Activated T-helper 2 cell treated with anti-CD3 and anti-CD28 coated beads, Interferon-gamma antibody, Interleukin-2, Interleukin-4, amounts not matched to agents 10 μg/mL and 5 μg/mL and 100 μg/mL, durations not matched to agents 14 hours and 24 hours and 36 hours (primary cell): Measurements from ENCODE around the gene PRIM2. TPM values are rescaled to one million over a fixed set of nuclear protein-coding genes. Genes with fewer than 3 reads are reported as not detected.
"Not testable (repeated sequence)": the region's sequence is repeated elsewhere in the genome, so short reads cannot be mapped to it uniquely, and the experiment has no call there.

Source experiments
- DNase-seq: peaks from one replicate; pipeline ENCODE4 v3.0.0; 2021; ENCODE audit warnings: low spot score
- H3K27ac Mint-ChIP-seq: one replicate; pipeline ENCODE4 v1.8.0; 2021; ENCODE audit warnings: mixed read lengths
- H3K27me3 Mint-ChIP-seq: one replicate; pipeline ENCODE4 v1.8.0; 2021; ENCODE audit warnings: low read depth, mixed read lengths
- H3K36me3 Mint-ChIP-seq: one replicate; pipeline ENCODE4 v1.8.0; 2021; ENCODE audit warnings: low read depth, mixed read lengths
- H3K4me1 Mint-ChIP-seq: one replicate; pipeline ENCODE4 v1.8.0; 2021; ENCODE audit warnings: low read depth, mixed read lengths
- H3K4me3 Mint-ChIP-seq: one replicate; pipeline ENCODE4 v1.8.0; 2021; ENCODE audit warnings: low read depth, mild to moderate bottlenecking, moderate library complexity, mixed read lengths
- H3K9me3 Mint-ChIP-seq: one replicate; pipeline ENCODE4 v1.8.0; 2021; ENCODE audit warnings: mixed read lengths
- intact Hi-C: fragments of 100-400 bp; cut with micrococcal nuclease; formaldehyde crosslinking; loops from one replicate; pipeline ENCODE4 v1.15.1; 2023
- total RNA-seq: library from RNA; stranded (reverse); gene quantifications from 2 replicates; pipeline ENCODE4 v1.2.3, GENCODE V29; 2022

Gene PRIM2
- total RNA-seq, 1 donor from 2014 or later: 37.9 TPM

DNA sequence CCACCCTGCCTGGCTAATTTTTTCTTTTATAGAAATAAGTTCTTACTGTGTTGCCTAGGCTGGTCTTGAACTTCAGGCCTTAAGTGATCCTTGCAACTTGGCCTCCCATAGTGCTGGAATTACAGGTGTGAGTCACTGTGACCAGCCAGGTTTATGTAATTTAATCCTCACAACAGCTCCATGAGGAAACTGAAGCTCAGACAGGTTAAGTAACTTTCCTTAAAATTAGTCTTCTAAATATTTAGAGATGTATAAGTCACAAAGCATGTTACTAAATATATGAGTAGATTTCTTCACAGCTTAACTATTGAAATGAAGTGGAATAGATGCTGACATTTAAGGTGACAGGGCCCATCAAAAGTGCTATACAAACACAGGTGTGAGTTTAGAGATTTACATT, 30.2 kb downstream of the PRIM2 start:
- H3K4me3 Mint-ChIP-seq, intact Hi-C loops, H3K27me3 Mint-ChIP-seq, H3K27ac Mint-ChIP-seq, H3K9me3 Mint-ChIP-seq, DNase-seq: not testable (repeated sequence)
- Mint-ChIP-seq H3K36me3 (peaks cover 52% of the 10 kb centered on the region), H3K4me1 (peaks cover 20% of the 10 kb centered on the region)

DNA sequence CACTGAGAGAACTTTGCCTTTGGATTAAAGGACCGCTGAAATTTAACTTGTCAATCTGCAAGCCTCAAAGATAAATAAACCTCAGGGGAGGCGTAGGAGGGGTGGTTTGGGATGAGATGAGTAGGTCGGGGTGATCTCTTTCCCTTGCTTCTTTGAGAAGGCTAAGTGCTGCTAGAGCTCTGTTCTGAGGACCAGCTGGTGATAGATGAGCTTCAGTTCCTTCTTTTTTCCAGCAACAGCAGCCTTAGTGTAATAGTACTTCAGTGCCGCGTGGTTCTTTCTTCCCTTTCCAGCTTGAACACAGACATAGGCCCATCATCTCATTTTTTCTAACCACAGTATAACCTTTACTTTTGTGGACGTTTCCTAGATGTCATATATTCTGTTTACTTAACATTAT, 33.0 kb downstream of the PRIM2 start:
- H3K4me3 Mint-ChIP-seq, DNase-seq, intact Hi-C loops, H3K27me3 Mint-ChIP-seq, H3K9me3 Mint-ChIP-seq, H3K27ac Mint-ChIP-seq: not testable (repeated sequence)
- peaks cover 51% of the 10 kb centered on the region for H3K36me3 Mint-ChIP-seq
- peaks cover 20% of the 10 kb centered on the region for H3K4me1 Mint-ChIP-seq

DNA sequence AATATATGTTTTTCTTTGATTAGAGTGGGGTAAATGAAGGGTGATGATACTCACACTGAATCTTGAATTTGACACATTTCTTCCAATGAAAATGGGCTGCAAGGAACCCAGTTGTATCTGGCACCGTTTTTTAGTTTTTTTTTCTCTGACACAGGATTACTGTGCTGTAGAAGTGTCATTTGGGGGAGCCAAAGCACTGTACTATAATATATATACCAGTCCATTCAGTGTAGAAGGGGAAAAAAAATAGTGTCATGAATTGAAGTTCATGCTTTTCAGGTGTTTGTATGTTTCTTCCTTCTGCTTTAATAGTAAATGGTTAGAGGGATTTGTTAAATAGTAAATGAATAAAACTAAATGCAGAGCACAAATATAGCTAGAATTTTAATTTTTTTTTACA, 35.2 kb downstream of the PRIM2 start:
- DNase-seq, H3K9me3 Mint-ChIP-seq, H3K27ac Mint-ChIP-seq, H3K4me3 Mint-ChIP-seq, intact Hi-C loops, H3K27me3 Mint-ChIP-seq: not testable (repeated sequence)
- peaks cover 36% of the 10 kb centered on the region for H3K36me3 Mint-ChIP-seq
- H3K4me1 Mint-ChIP-seq: peaks cover 20% of the 10 kb centered on the region

GRCh38 chr6:57358319-57358718, 40.9 kb downstream of the PRIM2 start:
- intact Hi-C loops, H3K27ac Mint-ChIP-seq, H3K4me3 Mint-ChIP-seq, DNase-seq, H3K4me1 Mint-ChIP-seq, H3K9me3 Mint-ChIP-seq, H3K27me3 Mint-ChIP-seq: not testable (repeated sequence)
- H3K36me3 Mint-ChIP-seq: peaks cover 11% of the 10 kb centered on the region

GRCh38 chr6:57359766-57360165, 42.3 kb downstream of the PRIM2 start:
- H3K4me1 Mint-ChIP-seq, H3K4me3 Mint-ChIP-seq, H3K27me3 Mint-ChIP-seq, H3K36me3 Mint-ChIP-seq, DNase-seq, intact Hi-C loops, H3K27ac Mint-ChIP-seq, H3K9me3 Mint-ChIP-seq: not testable (repeated sequence)

DNA sequence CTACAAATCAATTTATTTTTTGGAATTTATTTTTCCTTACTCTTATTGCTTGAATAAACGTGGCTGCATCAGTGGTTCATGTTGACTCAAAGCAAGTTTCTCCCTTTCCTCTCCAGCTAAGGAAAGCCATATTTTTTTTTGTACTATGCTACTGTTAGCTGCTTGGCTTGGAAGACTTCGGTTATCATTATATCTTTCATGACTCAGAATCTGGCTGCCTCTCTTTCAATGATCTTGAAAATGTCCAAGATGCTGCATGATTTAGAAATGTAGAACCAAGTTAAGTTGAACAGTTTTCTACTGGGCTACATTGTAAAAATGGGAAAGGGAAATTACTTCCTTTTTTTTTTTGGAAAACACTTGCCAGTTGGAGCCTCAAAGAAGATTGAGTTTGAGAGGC, 44.9 kb downstream of the PRIM2 start:
- H3K9me3 Mint-ChIP-seq, H3K27ac Mint-ChIP-seq, H3K4me3 Mint-ChIP-seq, H3K27me3 Mint-ChIP-seq, intact Hi-C loops, H3K36me3 Mint-ChIP-seq, DNase-seq, H3K4me1 Mint-ChIP-seq: not testable (repeated sequence)

- H3K36me3 Mint-ChIP-seq, intact Hi-C loops, H3K4me1 Mint-ChIP-seq, H3K27me3 Mint-ChIP-seq, H3K9me3 Mint-ChIP-seq, H3K4me3 Mint-ChIP-seq, DNase-seq, H3K27ac Mint-ChIP-seq: not testable (repeated sequence)
Measured at GRCh38 chr6:57365076-57365583, 47.7 kb downstream of the PRIM2 start.

DNA sequence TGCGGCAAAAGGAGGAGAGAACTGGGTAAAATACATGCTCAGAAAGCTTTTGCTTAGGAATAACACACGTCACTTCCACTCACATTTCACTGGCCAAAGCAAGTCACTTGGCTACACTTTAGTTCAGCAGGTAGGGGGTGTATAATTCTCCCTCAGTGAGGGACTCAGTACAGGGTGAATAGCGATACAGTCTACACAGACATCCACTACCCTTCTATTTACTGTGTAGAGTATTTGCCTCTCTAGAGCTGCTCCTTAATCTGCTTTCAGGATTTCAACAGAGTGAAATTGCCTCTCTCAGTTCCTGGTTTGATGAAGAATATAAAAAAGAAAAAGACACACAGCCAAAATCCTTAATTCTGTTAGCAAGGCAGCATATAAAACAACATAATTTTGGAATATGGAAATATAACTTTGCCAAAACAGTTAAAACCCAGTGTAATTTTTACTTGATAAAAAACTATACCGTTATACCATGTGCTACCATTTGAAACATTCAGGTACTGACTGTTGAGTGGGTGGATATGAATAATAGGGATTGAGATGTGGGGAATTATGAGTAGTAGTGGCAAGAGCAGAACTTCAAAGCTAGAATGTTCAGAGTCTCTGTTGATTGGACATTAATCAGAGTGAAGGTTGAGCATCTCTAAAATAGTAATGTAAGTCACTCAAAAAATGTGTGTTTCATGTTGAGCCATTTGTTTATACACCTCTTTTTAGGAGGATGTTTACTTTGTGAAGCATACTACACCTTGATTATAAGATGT, 51.7 kb downstream of the PRIM2 start:
- intact Hi-C loops, H3K27me3 Mint-ChIP-seq, DNase-seq, H3K27ac Mint-ChIP-seq, H3K4me3 Mint-ChIP-seq, H3K4me1 Mint-ChIP-seq, H3K9me3 Mint-ChIP-seq: not testable (repeated sequence)
- H3K36me3 Mint-ChIP-seq: peaks cover 19% of the 10 kb centered on the region

DNA sequence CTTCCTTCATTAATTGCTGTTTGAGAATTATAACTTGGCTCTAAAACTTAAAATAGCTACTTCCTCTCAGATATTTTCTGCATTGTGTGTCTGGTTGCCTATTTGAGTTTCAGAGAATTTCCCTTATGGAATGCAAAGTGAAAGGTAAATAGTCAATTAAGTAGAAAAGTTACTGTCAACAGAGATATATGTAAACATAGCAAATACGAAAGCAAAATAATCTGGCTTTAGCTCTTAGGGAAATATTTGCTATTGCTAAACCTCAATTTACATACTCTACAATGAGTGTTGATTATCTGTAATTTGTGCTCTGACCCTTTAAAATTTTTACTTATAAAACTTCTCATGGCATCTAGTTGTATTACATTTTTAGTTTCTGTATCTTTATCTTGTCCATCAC, 54.3 kb downstream of the PRIM2 start:
- DNase-seq, H3K4me1 Mint-ChIP-seq, intact Hi-C loops, H3K4me3 Mint-ChIP-seq, H3K27ac Mint-ChIP-seq, H3K27me3 Mint-ChIP-seq: not testable (repeated sequence)
- H3K36me3 Mint-ChIP-seq: peaks cover 29% of the 10 kb centered on the region
- H3K9me3 Mint-ChIP-seq: peaks cover 14% of the 10 kb centered on the region

GRCh38 chr6:57374764-57375163, 57.3 kb downstream of the PRIM2 start:
- H3K27ac Mint-ChIP-seq, DNase-seq, intact Hi-C loops, H3K4me3 Mint-ChIP-seq, H3K4me1 Mint-ChIP-seq, H3K27me3 Mint-ChIP-seq: not testable (repeated sequence)
- peaks cover 31% of the 10 kb centered on the region for H3K36me3 Mint-ChIP-seq
- H3K9me3 Mint-ChIP-seq: peaks cover 14% of the 10 kb centered on the region

- H3K27me3 Mint-ChIP-seq, H3K4me3 Mint-ChIP-seq, H3K27ac Mint-ChIP-seq, intact Hi-C loops, DNase-seq, H3K4me1 Mint-ChIP-seq: not testable (repeated sequence)
- Mint-ChIP-seq H3K36me3 (peaks cover 37% of the 10 kb centered on the region), H3K9me3 (peaks cover 14% of the 10 kb centered on the region)
Measured at GRCh38 chr6:57376083-57376482, 58.7 kb downstream of the PRIM2 start.

DNA sequence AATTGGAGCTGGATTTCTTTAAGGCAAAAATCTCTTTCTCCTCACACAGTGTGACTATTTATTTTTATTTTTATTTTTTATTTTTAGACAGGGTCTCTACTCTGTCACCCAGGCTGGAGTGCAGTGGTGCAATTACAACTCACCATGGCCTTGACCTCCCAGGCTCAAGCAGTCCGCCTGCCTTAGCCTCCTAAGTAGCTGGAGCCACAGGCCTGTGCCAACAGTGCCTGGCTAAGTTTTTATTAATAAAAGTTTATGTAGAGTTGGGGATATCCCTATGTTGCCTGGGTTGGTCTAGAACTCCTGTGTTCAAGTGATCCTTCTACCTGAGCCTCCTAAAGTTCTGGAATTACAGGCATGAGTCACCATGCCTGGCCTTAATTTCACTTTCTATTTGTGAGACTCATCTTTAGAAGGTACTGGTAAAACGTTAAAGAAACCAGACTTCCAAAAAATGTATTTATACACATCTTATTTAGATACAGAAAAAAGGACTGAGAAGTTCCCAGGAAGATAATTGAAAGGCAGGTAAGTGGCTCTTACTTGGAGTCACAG, 71.7 kb downstream of the PRIM2 start:
- peaks cover 47% of the 10 kb centered on the region for H3K36me3 Mint-ChIP-seq
- H3K9me3 Mint-ChIP-seq: peaks cover 19% of the 10 kb centered on the region
- H3K4me3 Mint-ChIP-seq, intact Hi-C loops, H3K27me3 Mint-ChIP-seq, H3K27ac Mint-ChIP-seq, DNase-seq, H3K4me1 Mint-ChIP-seq: not testable (repeated sequence)

- H3K27ac Mint-ChIP-seq, H3K27me3 Mint-ChIP-seq, H3K4me3 Mint-ChIP-seq, intact Hi-C loops, DNase-seq: not testable (repeated sequence)
- Mint-ChIP-seq H3K9me3 (peaks cover 36% of the 10 kb centered on the region), H3K36me3 (peaks cover 55% of the 10 kb centered on the region), H3K4me1 (peaks cover 12% of the 10 kb centered on the region)
Measured at GRCh38 chr6:57390818-57391217, 73.4 kb downstream of the PRIM2 start.
